ENCODE measurements around the gene CEPT1. TPM values are rescaled to one million over a fixed set of nuclear protein-coding genes. Genes with fewer than 3 reads are reported as not detected.

CEPT1 gene
- total RNA-seq, 1 experiment from 2014 or later = 34.2 TPM

DNA sequence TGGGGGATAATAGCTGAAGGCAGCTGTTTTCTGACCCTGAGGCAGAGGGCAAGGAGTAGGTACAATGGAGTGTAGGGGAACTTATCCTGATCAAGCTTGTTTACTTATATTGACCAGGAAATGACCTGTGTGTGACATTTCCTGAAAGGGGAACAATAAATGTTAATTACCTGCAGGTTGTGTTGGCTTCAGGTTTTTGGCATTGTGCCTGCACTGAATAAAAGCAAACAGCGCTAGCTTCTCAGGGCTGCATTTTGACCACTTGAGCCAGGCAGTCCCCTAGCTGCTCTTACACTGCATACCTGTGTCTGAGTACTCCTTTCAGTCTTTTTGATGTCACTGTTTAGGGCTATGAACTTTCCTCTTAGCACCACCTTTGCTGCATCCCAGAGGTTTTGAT, 40.7 kb upstream of the CEPT1 start:
- H4K20me1 ChIP-seq (ENCODE audit: insufficient read depth) = no peaks in the 10 kb centered on the region
- no peaks in the 10 kb centered on the region for H3K79me2 ChIP-seq (ENCODE audit: insufficient read depth, low read length)
- ChIA-PET CTCF (no interaction called here), POLR2A (no interaction called here), RAD21 (ENCODE audit: low non-redundant PET in 1 of 2, low total read pairs in 2 of 2, uncharacterized antibody in 2 of 2, unreplicated experiment in 2 of 2) (no interaction called here)
- no peak for DNase-seq (ENCODE audit: low read depth, low spot score)
- no TSS peak for BruUV-seq (replicated peaks)
- H3K36me3 ChIP-seq (ENCODE audit: control insufficient read depth in 1 of 2, insufficient read depth in 2 of 2, low read length in 2 of 2) = no peaks in the 10 kb centered on the region
- ATAC-seq = no peak
- no peak overlapping the region for H3K4me3 ChIP-seq (replicated peaks in 1 of 2; ENCODE audit: low read depth in 1 of 2, low read length in 2 of 2)
- H3K27ac ChIP-seq (ENCODE audit: low read depth, low read length) = no peak overlapping the region
- intact Hi-C loops (cut with micrococcal nuclease) = no loop called here
- no peak overlapping the region for H2AFZ ChIP-seq (ENCODE audit: low read depth, low read length, poor library complexity, severe bottlenecking)
- H3K9ac ChIP-seq (ENCODE audit: low read length) = no peak overlapping the region
- H3K4me2 ChIP-seq (ENCODE audit: low read length) = no peak overlapping the region
- H3K27me3 ChIP-seq (ENCODE audit: insufficient read depth, low read length) = no peaks in the 10 kb centered on the region
- H3K9me2 ChIP-seq (ENCODE audit: insufficient read depth) = no peaks in the 10 kb centered on the region
- no peaks in the 10 kb centered on the region for H3K9me3 ChIP-seq (ENCODE audit: control insufficient read depth in 1 of 2, insufficient read depth in 1 of 2, low read depth in 1 of 2, low read length in 2 of 2)
- H3K4me1 ChIP-seq (ENCODE audit: control insufficient read depth in 1 of 2, insufficient read depth in 2 of 2, low read length in 2 of 2) = peaks cover 2 to 11% of the 10 kb centered on the region in 2 experiments; a peak in 2 of 4 replicates
- TF ChIP-seq EGR1 (IDR thresholded peaks at IDR 0.05; ENCODE audit: low read depth) (no peak), EZH2phosphoT487 (IDR thresholded peaks at IDR 0.05; ENCODE audit: borderline replicate concordance) (no peak)
- TF ChIP-seq, protein P1, sequence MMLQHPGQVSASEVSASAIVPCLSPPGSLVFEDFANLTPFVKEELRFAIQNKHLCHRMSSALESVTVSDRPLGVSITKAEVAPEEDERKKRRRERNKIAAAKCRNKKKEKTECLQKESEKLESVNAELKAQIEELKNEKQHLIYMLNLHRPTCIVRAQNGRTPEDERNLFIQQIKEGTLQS (IDR thresholded peaks at IDR 0.05) = no peak
- TF ChIP-seq, protein P2, sequence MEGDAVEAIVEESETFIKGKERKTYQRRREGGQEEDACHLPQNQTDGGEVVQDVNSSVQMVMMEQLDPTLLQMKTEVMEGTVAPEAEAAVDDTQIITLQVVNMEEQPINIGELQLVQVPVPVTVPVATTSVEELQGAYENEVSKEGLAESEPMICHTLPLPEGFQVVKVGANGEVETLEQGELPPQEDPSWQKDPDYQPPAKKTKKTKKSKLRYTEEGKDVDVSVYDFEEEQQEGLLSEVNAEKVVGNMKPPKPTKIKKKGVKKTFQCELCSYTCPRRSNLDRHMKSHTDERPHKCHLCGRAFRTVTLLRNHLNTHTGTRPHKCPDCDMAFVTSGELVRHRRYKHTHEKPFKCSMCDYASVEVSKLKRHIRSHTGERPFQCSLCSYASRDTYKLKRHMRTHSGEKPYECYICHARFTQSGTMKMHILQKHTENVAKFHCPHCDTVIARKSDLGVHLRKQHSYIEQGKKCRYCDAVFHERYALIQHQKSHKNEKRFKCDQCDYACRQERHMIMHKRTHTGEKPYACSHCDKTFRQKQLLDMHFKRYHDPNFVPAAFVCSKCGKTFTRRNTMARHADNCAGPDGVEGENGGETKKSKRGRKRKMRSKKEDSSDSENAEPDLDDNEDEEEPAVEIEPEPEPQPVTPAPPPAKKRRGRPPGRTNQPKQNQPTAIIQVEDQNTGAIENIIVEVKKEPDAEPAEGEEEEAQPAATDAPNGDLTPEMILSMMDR (IDR thresholded peaks at IDR 0.05 in 2 of 3, conservative IDR thresholded peaks at IDR 0.05 in 1 of 3; ENCODE audit: borderline replicate concordance in 1 of 3, insufficient read depth in 1 of 3, low read depth in 2 of 3, low read length in 2 of 3) = no peak

DNA sequence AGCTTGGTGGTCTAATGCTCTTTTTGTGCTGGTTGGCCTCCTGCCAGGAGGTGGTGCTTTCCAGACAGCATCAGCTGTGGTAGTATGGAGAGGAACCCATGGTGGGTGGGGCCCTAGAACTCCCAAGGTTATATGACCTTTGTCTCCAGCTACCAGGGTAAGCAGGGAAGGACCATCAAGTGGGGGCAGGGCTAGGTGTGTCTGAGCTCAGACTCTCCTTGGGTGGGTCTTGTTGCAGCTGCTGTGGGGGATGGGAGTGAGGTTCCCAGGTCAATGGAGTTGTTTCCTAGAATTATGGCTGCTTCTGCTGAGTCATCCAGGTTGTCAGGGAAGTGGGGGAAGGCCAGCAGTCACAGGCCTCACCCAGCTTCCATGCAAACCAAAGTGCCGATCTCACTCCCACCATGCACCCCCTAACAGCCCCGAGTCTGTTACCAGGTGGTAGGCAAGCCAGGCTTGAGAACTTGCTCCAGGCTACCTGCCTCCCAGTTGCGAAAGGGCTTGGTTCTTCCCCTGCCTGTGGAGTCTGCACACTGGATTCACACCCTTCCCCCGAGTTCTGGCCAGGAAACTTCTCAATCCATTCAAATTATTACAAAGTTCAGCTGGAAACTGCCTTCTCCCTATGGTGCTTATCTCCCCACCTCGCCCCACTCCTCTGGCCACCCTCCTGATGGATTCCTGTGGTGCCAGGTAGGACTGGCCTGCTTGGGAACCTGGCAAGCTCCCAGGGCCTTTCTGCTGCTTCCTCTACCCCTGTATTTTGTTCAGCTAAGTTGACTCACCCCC, 38.0 kb upstream of the CEPT1 start:
- Histone ChIP-seq H3K4me2 (ENCODE audit: low read length) (no peak overlapping the region), H4K20me1 (ENCODE audit: insufficient read depth) (no peaks in the 10 kb centered on the region), H3K4me3 (replicated peaks in 1 of 2; ENCODE audit: low read depth in 1 of 2, low read length in 2 of 2) (no peak overlapping the region), H3K79me2 (ENCODE audit: insufficient read depth, low read length) (no peaks in the 10 kb centered on the region), H3K27ac (ENCODE audit: low read depth, low read length) (no peak overlapping the region), H2AFZ (ENCODE audit: low read depth, low read length, poor library complexity, severe bottlenecking) (no peak overlapping the region), H3K9me2 (ENCODE audit: insufficient read depth) (no peaks in the 10 kb centered on the region), H3K27me3 (ENCODE audit: insufficient read depth, low read length) (no peaks in the 10 kb centered on the region), H3K36me3 (ENCODE audit: control insufficient read depth in 1 of 2, insufficient read depth in 2 of 2, low read length in 2 of 2) (no peaks in the 10 kb centered on the region), H3K9ac (ENCODE audit: low read length) (no peak overlapping the region), H3K4me1 (ENCODE audit: control insufficient read depth in 1 of 2, insufficient read depth in 2 of 2, low read length in 2 of 2) (peaks cover 2 to 11% of the 10 kb centered on the region in 2 experiments; a peak in 2 of 4 replicates), H3K9me3 (ENCODE audit: control insufficient read depth in 1 of 2, insufficient read depth in 1 of 2, low read depth in 1 of 2, low read length in 2 of 2) (no peaks in the 10 kb centered on the region)
- CTCF ChIA-PET = no interaction called here
- TF ChIP-seq EGR1 (IDR thresholded peaks at IDR 0.05; ENCODE audit: low read depth) = no peak
- DNase-seq (ENCODE audit: low read depth, low spot score) (no peak), ATAC-seq (no peak)
- POLR2A ChIA-PET = no interaction called here
- intact Hi-C loops (cut with micrococcal nuclease) = no loop called here
- RAD21 ChIA-PET (ENCODE audit: low non-redundant PET in 1 of 2, low total read pairs in 2 of 2, uncharacterized antibody in 2 of 2, unreplicated experiment in 2 of 2) = no interaction called here
- BruUV-seq (replicated peaks) = no TSS peak
